GM12864 (cell line): ENCODE data around the gene DUSP7.

ENCODE experiments used
- DNase-seq: peaks from one replicate; pipeline ENCODE4 v3.0.0-alpha.2; 2011; ENCODE audit warnings: low read depth
- H3K4me3 ChIP-seq: 2 replicates; pipeline ENCODE4 v1.5.1; 2011; ENCODE audit warnings: mild to moderate bottlenecking, low read depth, low read length, control low read depth
- TF ChIP-seq, protein P1 (sequence below): IDR thresholded peaks from 2 replicates; pipeline ENCODE4 v1.5.1; 2011; ENCODE audit warnings: low read depth, mild to moderate bottlenecking, moderate library complexity, low read length, control low read depth, inconsistent platforms; ENCODE audit errors: missing control alignments

The DUSP7 gene

DNA sequence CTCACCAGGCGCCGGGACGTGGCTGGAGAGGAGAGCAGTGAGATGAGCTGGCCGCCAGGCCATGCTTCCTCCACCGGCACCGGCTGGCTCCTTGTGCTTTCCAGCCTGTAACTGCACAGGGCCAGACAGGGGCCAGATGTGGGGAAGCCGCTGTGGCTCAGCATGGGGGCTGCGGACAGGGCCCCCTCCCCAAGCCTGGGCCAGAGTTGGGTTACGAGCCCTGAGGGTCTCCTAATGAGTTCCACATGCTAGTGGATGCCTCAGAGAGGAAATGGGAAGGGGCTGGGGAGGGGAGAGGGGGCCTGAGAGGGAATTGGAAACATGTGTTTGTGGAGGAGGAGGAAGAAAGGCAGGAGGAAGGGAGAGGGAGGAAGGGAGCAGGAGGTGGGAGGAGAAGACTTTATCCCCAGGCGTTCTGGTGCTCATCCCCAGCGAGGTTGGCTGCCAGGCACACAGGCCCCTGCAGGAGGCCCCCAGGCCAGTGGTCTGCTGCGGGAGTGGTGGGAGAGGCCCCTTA lies 11.7 kb upstream of the DUSP7 start:
- no peak overlapping the region for H3K4me3 ChIP-seq
- TF ChIP-seq, protein P1, sequence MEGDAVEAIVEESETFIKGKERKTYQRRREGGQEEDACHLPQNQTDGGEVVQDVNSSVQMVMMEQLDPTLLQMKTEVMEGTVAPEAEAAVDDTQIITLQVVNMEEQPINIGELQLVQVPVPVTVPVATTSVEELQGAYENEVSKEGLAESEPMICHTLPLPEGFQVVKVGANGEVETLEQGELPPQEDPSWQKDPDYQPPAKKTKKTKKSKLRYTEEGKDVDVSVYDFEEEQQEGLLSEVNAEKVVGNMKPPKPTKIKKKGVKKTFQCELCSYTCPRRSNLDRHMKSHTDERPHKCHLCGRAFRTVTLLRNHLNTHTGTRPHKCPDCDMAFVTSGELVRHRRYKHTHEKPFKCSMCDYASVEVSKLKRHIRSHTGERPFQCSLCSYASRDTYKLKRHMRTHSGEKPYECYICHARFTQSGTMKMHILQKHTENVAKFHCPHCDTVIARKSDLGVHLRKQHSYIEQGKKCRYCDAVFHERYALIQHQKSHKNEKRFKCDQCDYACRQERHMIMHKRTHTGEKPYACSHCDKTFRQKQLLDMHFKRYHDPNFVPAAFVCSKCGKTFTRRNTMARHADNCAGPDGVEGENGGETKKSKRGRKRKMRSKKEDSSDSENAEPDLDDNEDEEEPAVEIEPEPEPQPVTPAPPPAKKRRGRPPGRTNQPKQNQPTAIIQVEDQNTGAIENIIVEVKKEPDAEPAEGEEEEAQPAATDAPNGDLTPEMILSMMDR, result no peak
- no peak for DNase-seq

DNA sequence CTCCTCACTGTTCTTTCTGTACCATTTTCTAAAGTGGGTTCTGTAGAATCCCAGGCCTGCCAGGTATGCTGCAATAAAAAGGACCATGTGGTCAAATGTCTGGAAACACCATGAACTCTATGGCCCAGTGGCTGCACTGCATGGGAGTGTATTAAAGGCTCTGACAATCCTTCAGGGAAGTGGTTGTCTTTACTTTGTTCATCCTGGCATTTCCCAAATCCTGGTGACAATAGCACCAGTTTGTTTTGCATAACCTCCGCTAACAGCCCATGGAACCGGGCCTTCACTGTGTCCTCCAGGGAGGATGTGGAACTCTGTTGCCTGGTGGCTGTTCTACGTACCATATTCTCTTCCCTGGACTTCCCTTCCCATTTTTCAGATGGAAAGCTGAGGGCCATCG lies 11.2 kb upstream of the DUSP7 start:
- H3K4me3 ChIP-seq, result no peak overlapping the region
- DNase-seq, result no peak
- TF ChIP-seq, protein P1, result no peak

DNA sequence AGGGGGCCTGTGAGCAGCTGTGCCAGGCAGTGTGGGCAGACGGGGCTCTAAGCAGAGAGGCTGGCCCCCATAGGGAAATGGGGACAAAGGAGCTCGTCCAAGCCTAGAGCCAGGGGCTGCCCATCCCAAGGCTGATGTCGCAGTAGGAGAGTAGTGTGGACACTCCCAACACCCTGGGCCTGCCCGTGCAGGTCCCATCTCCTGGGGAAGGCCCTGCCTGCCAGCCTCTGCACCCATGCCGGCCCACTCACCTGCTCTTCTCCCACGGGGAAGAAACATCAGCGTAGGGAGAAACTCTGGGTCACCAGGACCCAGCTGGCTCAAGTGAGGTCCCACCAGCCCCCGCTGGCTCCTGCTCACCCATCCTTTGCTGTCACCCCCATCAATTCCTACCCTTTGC lies 10.7 kb upstream of the DUSP7 start:
- DNase-seq, result no peak
- H3K4me3 ChIP-seq, result no peak overlapping the region
- TF ChIP-seq, protein P1, result no peak

DNA sequence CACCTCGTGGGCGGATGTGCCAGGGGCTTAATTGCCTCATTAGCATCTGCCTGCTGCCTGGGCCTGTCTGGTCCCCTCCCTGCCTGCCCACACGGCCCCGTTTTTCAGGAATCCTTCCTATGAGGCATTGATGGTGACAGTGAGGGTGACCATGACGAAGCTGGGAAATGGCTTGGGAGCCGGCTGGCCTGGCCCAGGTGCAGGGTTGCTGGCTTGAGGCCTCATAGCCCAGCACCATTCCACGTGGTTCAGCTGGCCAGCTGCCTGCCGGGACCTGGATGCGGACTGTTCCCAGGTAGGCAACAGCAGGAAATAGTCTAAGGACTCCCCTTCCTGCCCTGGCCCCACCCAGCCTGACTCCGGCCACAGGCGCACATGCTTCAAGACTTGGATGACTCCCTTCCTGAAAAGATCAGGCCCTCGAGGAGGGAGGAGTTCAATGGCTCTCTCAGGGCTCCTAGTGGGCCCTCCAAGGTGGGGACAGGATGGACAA lies 8.9 kb upstream of the DUSP7 start:
- TF ChIP-seq, protein P1, result no peak
- DNase-seq, result no peak
- H3K4me3 ChIP-seq, result no peak overlapping the region

DNA sequence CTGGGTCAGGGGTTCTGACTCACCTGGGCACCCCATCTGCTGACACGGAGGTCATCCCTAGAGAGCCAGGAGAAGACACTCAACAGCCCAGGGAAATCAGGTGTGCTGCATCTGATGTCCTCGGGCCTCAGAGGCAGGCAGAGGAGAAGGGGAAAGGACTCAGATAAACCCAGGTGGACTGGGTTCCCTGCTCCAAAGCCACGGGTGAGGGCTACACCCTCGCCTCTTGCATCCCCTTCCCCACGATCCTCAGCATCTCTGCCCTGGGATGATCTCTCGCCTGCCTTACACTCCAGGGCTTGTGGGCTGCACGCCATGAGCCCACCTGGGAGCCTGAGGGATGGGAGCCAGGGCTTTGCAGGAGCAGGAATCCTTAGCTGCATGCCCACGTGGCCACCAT lies 8.2 kb upstream of the DUSP7 start:
- no peak overlapping the region for H3K4me3 ChIP-seq
- TF ChIP-seq, protein P1, result no peak
- no peak for DNase-seq

DNA sequence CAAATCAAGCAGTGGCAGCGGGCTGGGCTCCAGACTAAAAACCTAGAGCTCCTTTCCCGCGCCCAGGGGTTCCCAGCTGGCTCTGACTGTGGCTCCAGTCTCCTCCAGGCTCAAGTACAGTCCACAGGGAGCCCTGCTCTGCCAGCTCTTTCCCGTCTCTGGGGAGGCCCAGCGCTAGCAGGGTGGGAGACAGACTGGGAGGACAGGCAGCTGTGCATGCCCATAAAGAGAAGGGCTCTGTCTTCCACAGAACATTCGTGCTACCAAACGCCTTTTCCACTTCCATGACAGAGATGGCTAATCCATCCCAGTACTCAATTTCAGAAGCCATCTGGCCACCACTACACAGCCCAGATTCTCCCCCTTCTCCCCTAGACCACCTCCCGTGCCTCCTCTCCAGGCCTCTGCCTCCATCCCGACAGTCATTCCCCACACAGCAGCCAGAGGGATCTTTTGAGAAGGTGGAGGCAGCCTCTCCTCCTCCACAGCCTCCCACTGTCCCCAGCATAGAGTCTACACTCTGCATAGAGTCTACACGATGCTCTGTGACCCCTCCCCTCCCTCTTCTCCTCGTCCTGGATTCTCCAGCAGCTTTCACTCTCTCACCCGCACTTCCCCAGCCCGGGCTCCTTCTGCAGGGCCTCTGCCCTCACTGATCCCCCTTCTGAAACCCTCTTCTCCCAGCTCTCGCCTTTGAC lies 6.8 kb upstream of the DUSP7 start:
- TF ChIP-seq, protein P1, result no peak
- DNase-seq, result no peak
- H3K4me3 ChIP-seq, result no peak overlapping the region

DNA sequence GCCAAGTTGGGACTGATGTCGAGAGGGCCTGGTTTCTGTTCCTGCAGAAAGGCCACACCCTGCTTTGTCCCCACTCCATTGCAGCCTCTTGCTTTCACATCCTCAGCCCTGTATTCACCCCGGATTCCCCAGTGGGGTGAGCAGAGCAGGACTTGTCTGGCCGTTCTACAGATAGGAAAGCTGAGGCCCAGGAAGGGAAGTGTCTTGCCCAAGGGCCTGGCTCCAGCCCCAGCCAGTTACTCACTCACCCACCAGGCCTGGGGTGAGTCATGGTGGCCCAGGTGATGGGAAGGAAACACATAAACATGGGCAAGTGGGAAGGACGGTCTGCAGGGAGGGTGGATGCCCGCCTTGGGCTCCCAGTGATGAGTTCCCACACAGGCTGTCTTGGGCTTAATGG lies 6.1 kb upstream of the DUSP7 start:
- TF ChIP-seq, protein P1, result no peak
- peak; percentile 37 for DNase-seq
- no peak overlapping the region for H3K4me3 ChIP-seq
